Measurements from ENCODE around the gene AMIGO2. TPM values are rescaled to one million over a fixed set of nuclear protein-coding genes. Genes with fewer than 3 reads are reported as not detected.
"Not testable (repeated sequence)": the region's sequence is repeated elsewhere in the genome, so short reads cannot be mapped to it uniquely, and the experiment has no call there.

AMIGO2 gene
- total RNA-seq, 1 donor = 8.0 TPM

GRCh38 chr12:47054659-47055058, 25.1 kb downstream of the AMIGO2 start:
- Histone ChIP-seq H3K4me1 (ENCODE audit: insufficient read depth, low read length) (no peaks in the 10 kb centered on the region), H3K9me3 (ENCODE audit: low read depth, low read length) (peaks cover 6% of the 10 kb centered on the region), H3K4me2 (ENCODE audit: insufficient read depth, low read length) (no peak overlapping the region), H3K27ac (ENCODE audit: low read depth, low read length) (no peak overlapping the region), H3K36me3 (ENCODE audit: insufficient read depth, low read length) (no peaks in the 10 kb centered on the region), H2AFZ (ENCODE audit: low read length) (no peak overlapping the region), H3K4me3 (ENCODE audit: insufficient read depth, low read length) (no peak overlapping the region), H3K79me2 (ENCODE audit: insufficient read depth, low read length) (no peaks in the 10 kb centered on the region), H3K27me3 (ENCODE audit: insufficient read depth, low read length) (no peaks in the 10 kb centered on the region), H4K20me1 (ENCODE audit: insufficient read depth, low read length) (no peaks in the 10 kb centered on the region)
- no peak for DNase-seq (ENCODE audit: insufficient read length, low spot score, missing footprints)
- TF ChIP-seq, protein P1, sequence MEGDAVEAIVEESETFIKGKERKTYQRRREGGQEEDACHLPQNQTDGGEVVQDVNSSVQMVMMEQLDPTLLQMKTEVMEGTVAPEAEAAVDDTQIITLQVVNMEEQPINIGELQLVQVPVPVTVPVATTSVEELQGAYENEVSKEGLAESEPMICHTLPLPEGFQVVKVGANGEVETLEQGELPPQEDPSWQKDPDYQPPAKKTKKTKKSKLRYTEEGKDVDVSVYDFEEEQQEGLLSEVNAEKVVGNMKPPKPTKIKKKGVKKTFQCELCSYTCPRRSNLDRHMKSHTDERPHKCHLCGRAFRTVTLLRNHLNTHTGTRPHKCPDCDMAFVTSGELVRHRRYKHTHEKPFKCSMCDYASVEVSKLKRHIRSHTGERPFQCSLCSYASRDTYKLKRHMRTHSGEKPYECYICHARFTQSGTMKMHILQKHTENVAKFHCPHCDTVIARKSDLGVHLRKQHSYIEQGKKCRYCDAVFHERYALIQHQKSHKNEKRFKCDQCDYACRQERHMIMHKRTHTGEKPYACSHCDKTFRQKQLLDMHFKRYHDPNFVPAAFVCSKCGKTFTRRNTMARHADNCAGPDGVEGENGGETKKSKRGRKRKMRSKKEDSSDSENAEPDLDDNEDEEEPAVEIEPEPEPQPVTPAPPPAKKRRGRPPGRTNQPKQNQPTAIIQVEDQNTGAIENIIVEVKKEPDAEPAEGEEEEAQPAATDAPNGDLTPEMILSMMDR (IDR thresholded peaks at IDR 0.05; ENCODE audit: extremely low read depth, low read depth, low read length) = no peak

DNA sequence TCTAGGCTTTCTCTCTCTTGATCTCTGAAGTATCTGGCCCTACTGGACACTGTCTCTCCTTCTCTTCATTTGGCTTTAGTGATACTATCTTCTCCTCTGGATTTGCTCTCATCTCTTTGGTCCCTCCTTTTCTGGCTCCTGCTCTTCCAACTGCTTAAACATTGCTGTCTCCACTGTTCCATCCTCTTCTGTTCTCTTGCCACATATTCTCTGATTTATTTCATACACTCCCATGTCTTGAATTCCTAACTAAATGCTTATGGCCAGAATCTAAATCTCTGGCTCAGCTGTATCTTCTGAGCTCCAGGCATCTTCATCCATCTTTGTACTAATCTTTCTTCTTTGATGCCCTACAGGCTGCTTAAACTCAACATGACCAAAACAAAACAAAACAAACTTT, 25.8 kb downstream of the AMIGO2 start:
- no peak overlapping the region for H3K4me2 ChIP-seq (ENCODE audit: insufficient read depth, low read length)
- H3K4me1 ChIP-seq (ENCODE audit: insufficient read depth, low read length) = no peaks in the 10 kb centered on the region
- no peak overlapping the region for H3K27ac ChIP-seq (ENCODE audit: low read depth, low read length)
- H2AFZ ChIP-seq (ENCODE audit: low read length) = no peak overlapping the region
- H3K36me3 ChIP-seq (ENCODE audit: insufficient read depth, low read length) = no peaks in the 10 kb centered on the region
- DNase-seq (ENCODE audit: insufficient read length, low spot score, missing footprints) = no peak
- H3K79me2 ChIP-seq (ENCODE audit: insufficient read depth, low read length) = no peaks in the 10 kb centered on the region
- H3K27me3 ChIP-seq (ENCODE audit: insufficient read depth, low read length) = no peaks in the 10 kb centered on the region
- no peak overlapping the region for H3K4me3 ChIP-seq (ENCODE audit: insufficient read depth, low read length)
- peaks cover 6% of the 10 kb centered on the region for H3K9me3 ChIP-seq (ENCODE audit: low read depth, low read length)
- no peaks in the 10 kb centered on the region for H4K20me1 ChIP-seq (ENCODE audit: insufficient read depth, low read length)
- TF ChIP-seq, protein P1 (IDR thresholded peaks at IDR 0.05; ENCODE audit: extremely low read depth, low read depth, low read length) = no peak

GRCh38 chr12:47052274-47052673, 27.5 kb downstream of the AMIGO2 start:
- Histone ChIP-seq H3K4me3 (ENCODE audit: insufficient read depth, low read length) (no peak overlapping the region), H2AFZ (ENCODE audit: low read length) (no peak overlapping the region), H3K36me3 (ENCODE audit: insufficient read depth, low read length) (no peaks in the 10 kb centered on the region), H3K27me3 (ENCODE audit: insufficient read depth, low read length) (no peaks in the 10 kb centered on the region), H3K27ac (ENCODE audit: low read depth, low read length) (no peak overlapping the region), H3K4me1 (ENCODE audit: insufficient read depth, low read length) (no peaks in the 10 kb centered on the region), H3K4me2 (ENCODE audit: insufficient read depth, low read length) (no peak overlapping the region), H4K20me1 (ENCODE audit: insufficient read depth, low read length) (no peaks in the 10 kb centered on the region), H3K9me3 (ENCODE audit: low read depth, low read length) (peaks cover 6% of the 10 kb centered on the region), H3K79me2 (ENCODE audit: insufficient read depth, low read length) (no peaks in the 10 kb centered on the region)
- no peak for DNase-seq (ENCODE audit: insufficient read length, low spot score, missing footprints)
- TF ChIP-seq, protein P1 (IDR thresholded peaks at IDR 0.05; ENCODE audit: extremely low read depth, low read depth, low read length) = no peak

GRCh38 chr12:47051291-47051690, 28.5 kb downstream of the AMIGO2 start:
- H3K36me3 ChIP-seq (ENCODE audit: insufficient read depth, low read length); H4K20me1 ChIP-seq (ENCODE audit: insufficient read depth, low read length); H3K27me3 ChIP-seq (ENCODE audit: insufficient read depth, low read length); H3K4me3 ChIP-seq (ENCODE audit: insufficient read depth, low read length); H2AFZ ChIP-seq (ENCODE audit: low read length); H3K79me2 ChIP-seq (ENCODE audit: insufficient read depth, low read length); H3K4me2 ChIP-seq (ENCODE audit: insufficient read depth, low read length); DNase-seq (ENCODE audit: insufficient read length, low spot score, missing footprints); H3K27ac ChIP-seq (ENCODE audit: low read depth, low read length); H3K4me1 ChIP-seq (ENCODE audit: insufficient read depth, low read length); H3K9me3 ChIP-seq (ENCODE audit: low read depth, low read length): not testable (repeated sequence)

Measured in osteoblast (primary cell).